GM19193 (cell line): ENCODE measurements around the gene SSPN.

ENCODE experiments used
- POLR2A ChIP-seq: IDR thresholded peaks from 4 replicates; pipeline ENCODE4 v1.6.1; 2011; ENCODE audit not compliant: insufficient read depth, insufficient read length; ENCODE audit errors: extremely low read depth

Gene SSPN

GRCh38 chr12:26238341-26239121, 43.2 kb downstream of the SSPN start:
- TF ChIP-seq POLR2A: no peak

- no peak for TF ChIP-seq POLR2A
Measured at GRCh38 chr12:26239122-26239851, 43.9 kb downstream of the SSPN start.

DNA sequence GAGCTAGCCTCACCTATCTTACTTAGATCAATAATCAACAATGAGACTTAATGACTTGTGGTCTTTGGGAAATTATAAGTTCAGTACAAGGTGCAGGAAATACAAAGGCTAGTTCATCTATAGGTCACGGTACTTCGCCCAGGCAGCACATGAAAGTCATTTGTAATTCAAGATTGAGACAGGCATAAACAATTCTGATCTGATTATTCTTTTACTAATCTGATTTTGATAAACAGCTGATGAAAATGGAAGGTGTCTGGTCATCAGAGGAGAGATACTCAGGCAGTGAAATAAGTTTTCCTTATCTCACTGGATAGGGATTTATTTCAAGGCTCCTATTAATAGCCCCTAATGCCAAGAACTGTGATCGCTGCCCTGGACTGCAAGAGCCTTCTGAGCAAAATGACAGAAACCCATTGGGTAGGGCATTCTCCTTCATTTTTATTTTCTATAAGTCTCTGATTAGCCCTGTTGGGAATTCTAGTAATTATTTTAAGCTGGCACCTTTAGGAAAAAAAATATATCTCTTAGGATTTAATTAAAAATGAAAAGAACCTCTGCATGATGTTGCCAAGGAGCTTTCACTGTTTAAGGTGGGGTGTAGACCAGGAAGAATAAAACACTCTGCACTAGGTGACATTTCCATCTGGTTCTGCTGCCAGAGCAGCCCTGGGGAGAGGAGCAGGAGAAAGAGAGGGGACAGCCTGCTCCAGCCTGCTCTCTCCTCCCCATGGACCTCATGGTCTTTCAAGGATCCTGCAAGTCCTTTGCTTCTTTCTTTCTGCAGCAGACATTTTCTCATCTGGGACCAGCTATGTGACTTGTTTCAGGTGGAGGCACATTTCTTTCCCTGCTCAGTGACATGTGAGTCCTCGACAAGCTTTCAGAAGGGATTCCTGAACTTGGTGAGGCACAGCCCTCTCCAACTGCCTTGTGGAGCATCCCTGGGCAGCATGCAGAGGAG, 44.8 kb downstream of the SSPN start:
- no peak for TF ChIP-seq POLR2A

- TF ChIP-seq POLR2A: no peak
Measured at GRCh38 chr12:26241080-26241479, 45.7 kb downstream of the SSPN start.

DNA sequence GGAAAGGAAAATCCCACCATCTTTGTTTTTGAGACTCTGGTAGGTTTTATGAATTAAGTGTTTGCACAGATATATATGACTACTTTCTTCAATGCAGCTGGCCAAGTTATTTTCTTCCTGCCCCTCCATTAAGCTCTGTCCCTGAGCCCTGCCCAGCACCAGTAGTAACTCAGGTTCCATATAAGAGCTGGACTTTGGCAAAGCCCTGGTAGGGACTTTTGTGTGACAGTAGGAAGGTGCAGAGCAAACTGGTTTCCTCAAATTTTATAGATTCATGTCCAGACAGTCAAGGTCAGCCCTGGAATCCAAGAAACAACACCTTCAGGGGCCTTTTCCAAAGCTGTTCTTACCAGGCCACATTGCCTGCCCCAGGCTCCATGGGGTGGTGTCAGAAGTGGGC, 47.3 kb downstream of the SSPN start:
- TF ChIP-seq POLR2A: no peak

DNA sequence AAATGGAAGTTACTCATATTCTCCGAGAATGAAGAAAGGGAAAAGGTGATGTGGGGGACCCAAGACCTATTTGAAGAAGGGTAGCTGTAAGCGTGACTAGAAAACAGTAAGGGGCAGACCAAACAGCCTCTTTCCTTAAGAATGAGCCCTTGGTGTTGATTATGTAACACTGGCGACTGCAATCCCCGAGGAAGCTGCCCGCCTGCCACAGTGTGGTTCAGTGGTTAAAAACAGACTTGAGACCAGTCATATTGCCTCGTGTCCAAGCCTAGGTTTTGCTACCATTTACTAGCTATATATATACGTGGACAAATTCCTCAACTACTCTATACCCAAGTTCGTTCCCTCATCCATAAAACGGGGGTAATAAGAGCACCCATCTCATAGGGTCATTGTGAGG, 49.1 kb downstream of the SSPN start:
- no peak for TF ChIP-seq POLR2A

- no peak for TF ChIP-seq POLR2A
Measured at GRCh38 chr12:26245175-26245942, 50.0 kb downstream of the SSPN start.

DNA sequence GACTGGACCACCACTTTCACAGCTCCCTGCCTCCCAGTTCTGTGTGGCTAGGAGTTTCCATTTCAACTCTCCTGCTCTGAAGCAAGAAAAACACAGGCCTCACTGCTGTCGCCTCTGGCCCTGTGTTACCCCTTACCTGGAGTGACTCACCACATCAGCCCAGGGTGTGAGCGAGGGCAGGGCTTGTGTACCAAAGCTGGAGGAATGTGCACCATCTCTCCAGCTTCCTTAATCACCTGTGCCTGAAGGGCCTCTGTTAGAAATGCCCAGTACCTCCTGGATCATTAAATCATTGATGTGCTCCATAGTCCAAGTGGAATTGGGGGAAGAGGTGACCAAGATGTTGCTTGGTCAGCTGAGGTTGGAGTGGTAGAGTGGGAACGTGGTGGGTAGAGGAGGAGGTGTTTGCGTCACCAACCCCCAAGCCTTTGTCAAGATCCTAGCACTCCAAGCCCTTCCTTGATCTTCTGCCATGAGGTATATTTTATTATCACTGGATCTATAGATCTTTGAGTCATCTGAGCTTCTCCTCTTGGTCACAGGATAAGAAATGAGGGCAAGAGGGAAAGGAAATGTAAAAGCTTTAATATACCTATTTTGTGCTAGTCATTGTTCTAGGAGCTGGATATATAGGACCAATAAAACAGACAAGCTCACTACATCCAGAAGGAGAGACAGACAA, 51.3 kb downstream of the SSPN start:
- no peak for TF ChIP-seq POLR2A

- TF ChIP-seq POLR2A: no peak
Measured at GRCh38 chr12:26247873-26248272, 52.5 kb downstream of the SSPN start.

GRCh38 chr12:26250801-26251200, 55.4 kb downstream of the SSPN start:
- TF ChIP-seq POLR2A: no peak

DNA sequence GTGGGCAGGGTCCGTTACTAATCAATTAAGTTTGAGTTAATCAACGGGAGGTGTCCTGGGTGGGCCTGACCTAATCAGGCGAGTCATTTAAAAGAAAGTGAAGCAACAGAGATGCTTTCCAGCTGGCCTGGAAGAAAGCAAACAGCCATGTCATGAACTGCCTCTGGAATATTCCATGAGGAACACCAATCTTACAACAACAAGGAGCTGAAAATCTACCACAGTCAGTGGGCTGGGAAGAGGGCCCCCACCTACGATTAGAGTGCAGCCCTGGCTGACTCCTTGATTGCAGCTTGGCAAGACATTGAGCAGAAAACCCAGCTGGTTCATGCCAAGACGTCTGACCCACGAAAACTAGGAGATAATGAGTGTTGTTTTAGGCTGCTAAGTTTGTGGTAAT, 56.2 kb downstream of the SSPN start:
- no peak for TF ChIP-seq POLR2A

DNA sequence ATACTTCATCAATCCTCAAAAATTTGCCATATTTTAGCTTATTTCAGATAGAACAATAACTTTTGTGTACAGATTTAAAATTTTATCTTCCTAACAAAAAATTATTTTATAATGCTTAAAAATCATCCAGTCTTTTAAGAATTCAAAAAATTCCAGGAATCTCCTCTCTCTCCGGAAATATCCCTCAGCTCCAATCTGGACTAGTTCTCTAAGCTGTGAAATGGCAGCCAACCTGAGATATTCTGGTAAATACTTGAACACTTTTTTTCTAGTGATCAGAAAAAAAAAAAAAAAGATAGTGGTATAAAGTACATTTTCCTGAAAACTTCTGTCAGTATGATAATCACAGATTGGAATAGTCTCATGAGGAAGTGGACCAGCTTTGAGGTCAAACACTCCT, 57.6 kb downstream of the SSPN start:
- TF ChIP-seq POLR2A: no peak

- TF ChIP-seq POLR2A: no peak
Measured at GRCh38 chr12:26255893-26256645, 60.7 kb downstream of the SSPN start.
